ENCODE data around the gene CAP2.
A peak's percentile ranks its signal among the peaks of the same experiment; 100 is the strongest.

CAP2 gene

GRCh38 chr6:17365961-17366360 is 27.4 kb upstream of the CAP2 start:
- H3K4me1 ChIP-seq (ENCODE audit: control insufficient read depth, insufficient read depth, low read length, poor library complexity, severe bottlenecking) = no peaks in the 10 kb centered on the region
- H3K4me3 ChIP-seq (ENCODE audit: extremely low read depth, insufficient read depth, low read length, poor library complexity, severe bottlenecking) = no peak overlapping the region
- peaks cover 11% of the 10 kb centered on the region for H3K9me3 ChIP-seq (ENCODE audit: control insufficient read depth, low read length)
- H3K27ac ChIP-seq (ENCODE audit: low read depth, low read length, severe bottlenecking) = no peak overlapping the region
- no peaks in the 10 kb centered on the region for H3K36me3 ChIP-seq (ENCODE audit: control insufficient read depth, insufficient read depth, low read length)

DNA sequence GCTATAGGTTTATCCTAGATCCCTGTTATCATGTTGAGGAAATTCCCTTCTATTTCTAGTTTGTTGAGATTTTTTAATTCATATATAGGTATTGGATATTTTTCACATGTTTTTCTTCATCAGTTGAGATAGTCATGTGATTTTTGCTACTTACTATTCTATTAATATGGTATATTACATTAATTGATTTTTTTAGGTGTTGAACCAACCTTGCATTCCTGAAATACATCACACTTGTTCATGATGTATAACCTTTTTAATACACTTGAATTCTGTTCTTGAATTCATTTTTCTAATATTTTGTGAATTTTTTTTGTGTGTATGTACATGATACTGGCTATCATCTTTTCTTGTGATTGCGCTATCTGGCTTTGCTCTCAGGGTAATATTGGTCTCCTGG is 25.5 kb upstream of the CAP2 start:
- H3K4me3 ChIP-seq (ENCODE audit: extremely low read depth, insufficient read depth, low read length, poor library complexity, severe bottlenecking) = no peak overlapping the region
- H3K27ac ChIP-seq (ENCODE audit: low read depth, low read length, severe bottlenecking) = no peak overlapping the region
- H3K4me1 ChIP-seq (ENCODE audit: control insufficient read depth, insufficient read depth, low read length, poor library complexity, severe bottlenecking) = no peaks in the 10 kb centered on the region
- peaks cover 11% of the 10 kb centered on the region for H3K9me3 ChIP-seq (ENCODE audit: control insufficient read depth, low read length)
- no CpG with 5 or more reads among the region's 1 CpG for WGBS, 2 experiments (ENCODE audit: insufficient coverage in 2 of 2)
- H3K36me3 ChIP-seq (ENCODE audit: control insufficient read depth, insufficient read depth, low read length) = no peaks in the 10 kb centered on the region

- Histone ChIP-seq H3K4me1 (ENCODE audit: control insufficient read depth, insufficient read depth, low read length, poor library complexity, severe bottlenecking) (peaks cover 11% of the 10 kb centered on the region), H3K27ac (ENCODE audit: low read depth, low read length, severe bottlenecking) (peak overlapping the region; percentile 23), H3K36me3 (ENCODE audit: control insufficient read depth, insufficient read depth, low read length) (no peaks in the 10 kb centered on the region), H3K4me3 (ENCODE audit: extremely low read depth, insufficient read depth, low read length, poor library complexity, severe bottlenecking) (no peak overlapping the region), H3K9me3 (ENCODE audit: control insufficient read depth, low read length) (no peaks in the 10 kb centered on the region)
- 80 to 94% methylated on average over 3 to 4 of the region's 7 CpGs for WGBS, 2 experiments (ENCODE audit: insufficient coverage in 2 of 2)
Measured at GRCh38 chr6:17381424-17382147, 11.8 kb upstream of the CAP2 start.

- H3K27ac ChIP-seq (ENCODE audit: low read depth, low read length, severe bottlenecking) = no peak overlapping the region
- 80 to 95% methylated on average over 5 to 6 of the region's 7 CpGs for WGBS, 2 experiments (ENCODE audit: insufficient coverage in 2 of 2)
- H3K4me1 ChIP-seq (ENCODE audit: control insufficient read depth, insufficient read depth, low read length, poor library complexity, severe bottlenecking) = peaks cover 11% of the 10 kb centered on the region
Measured at GRCh38 chr6:17385660-17386059, 7.7 kb upstream of the CAP2 start.

GRCh38 chr6:17388365-17388764 is 5.0 kb upstream of the CAP2 start:
- Histone ChIP-seq H3K4me3 (ENCODE audit: extremely low read depth, insufficient read depth, low read length, poor library complexity, severe bottlenecking) (no peak overlapping the region), H3K4me1 (ENCODE audit: control insufficient read depth, insufficient read depth, low read length, poor library complexity, severe bottlenecking) (peaks cover 14% of the 10 kb centered on the region), H3K9me3 (ENCODE audit: control insufficient read depth, low read length) (no peaks in the 10 kb centered on the region), H3K27ac (ENCODE audit: low read depth, low read length, severe bottlenecking) (no peak overlapping the region), H3K36me3 (ENCODE audit: control insufficient read depth, insufficient read depth, low read length) (no peaks in the 10 kb centered on the region)
- 86 to 100% methylated on average over 1 to 3 of the region's 3 CpGs for WGBS, 2 experiments (ENCODE audit: insufficient coverage in 2 of 2)

More at GRCh38 chr6:17385660-17386059, 7.7 kb upstream of the CAP2 start:
- Histone ChIP-seq H3K9me3 (ENCODE audit: control insufficient read depth, low read length) (no peaks in the 10 kb centered on the region), H3K36me3 (ENCODE audit: control insufficient read depth, insufficient read depth, low read length) (no peaks in the 10 kb centered on the region), H3K4me3 (ENCODE audit: extremely low read depth, insufficient read depth, low read length, poor library complexity, severe bottlenecking) (no peak overlapping the region)

GRCh38 chr6:17389274-17389847 is 4.0 kb upstream of the CAP2 start:
- H3K27ac ChIP-seq (ENCODE audit: low read depth, low read length, severe bottlenecking) = no peak overlapping the region
- H3K36me3 ChIP-seq (ENCODE audit: control insufficient read depth, insufficient read depth, low read length) = no peaks in the 10 kb centered on the region
- H3K4me3 ChIP-seq (ENCODE audit: extremely low read depth, insufficient read depth, low read length, poor library complexity, severe bottlenecking) = no peak overlapping the region
- WGBS, 2 experiments (ENCODE audit: insufficient coverage in 2 of 2) = no CpG with 5 or more reads among the region's 4 CpGs
- H3K4me1 ChIP-seq (ENCODE audit: control insufficient read depth, insufficient read depth, low read length, poor library complexity, severe bottlenecking) = peaks cover 14% of the 10 kb centered on the region
- no peaks in the 10 kb centered on the region for H3K9me3 ChIP-seq (ENCODE audit: control insufficient read depth, low read length)

DNA sequence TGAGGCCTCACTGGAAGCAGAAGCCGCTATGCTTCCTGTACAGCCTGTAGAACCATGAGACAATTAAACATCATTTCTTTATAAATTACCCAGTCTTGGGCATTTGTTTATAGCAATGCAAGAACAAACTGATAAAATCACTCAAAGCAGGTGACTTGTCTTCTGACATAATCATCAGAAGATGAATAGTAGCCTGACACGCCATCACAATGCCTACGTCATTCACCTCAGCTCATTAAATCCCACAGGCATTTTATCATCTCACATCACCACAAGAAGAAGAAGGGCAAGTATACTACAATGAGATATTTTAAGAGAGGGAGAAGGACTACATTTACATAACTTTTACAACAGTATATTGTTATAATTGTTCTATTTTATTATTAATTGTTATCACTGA is 3.1 kb upstream of the CAP2 start:
- H3K4me3 ChIP-seq (ENCODE audit: extremely low read depth, insufficient read depth, low read length, poor library complexity, severe bottlenecking) = no peak overlapping the region
- no peak overlapping the region for H3K27ac ChIP-seq (ENCODE audit: low read depth, low read length, severe bottlenecking)
- peaks cover under 1% of the 10 kb centered on the region for H3K36me3 ChIP-seq (ENCODE audit: control insufficient read depth, insufficient read depth, low read length)
- 100% methylated on average over 1 of the region's 3 CpGs for WGBS, 2 experiments (ENCODE audit: insufficient coverage in 2 of 2)
- H3K9me3 ChIP-seq (ENCODE audit: control insufficient read depth, low read length) = no peaks in the 10 kb centered on the region
- peaks cover 14% of the 10 kb centered on the region for H3K4me1 ChIP-seq (ENCODE audit: control insufficient read depth, insufficient read depth, low read length, poor library complexity, severe bottlenecking)

DNA sequence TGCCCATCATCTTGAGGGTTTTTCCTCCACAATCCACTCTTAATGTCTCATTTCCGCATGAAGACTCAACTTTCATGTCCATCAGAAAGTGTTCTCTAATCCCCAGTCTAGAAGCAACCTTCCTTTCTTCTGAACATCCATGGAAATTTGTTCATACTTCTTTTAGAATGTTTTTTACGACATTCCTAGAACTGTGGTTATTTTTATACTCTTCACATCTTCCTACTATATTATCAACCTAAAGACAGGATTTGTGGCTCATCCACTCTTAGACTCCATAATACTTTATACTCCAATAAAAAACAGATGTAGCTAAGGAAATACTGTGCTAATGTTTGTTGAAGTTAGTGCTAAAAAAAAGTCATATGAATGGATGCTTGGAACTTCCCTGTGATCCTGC is 1.4 kb upstream of the CAP2 start:
- no peak overlapping the region for H3K4me3 ChIP-seq (ENCODE audit: extremely low read depth, insufficient read depth, low read length, poor library complexity, severe bottlenecking)
- H3K9me3 ChIP-seq (ENCODE audit: control insufficient read depth, low read length) = peaks cover 12% of the 10 kb centered on the region
- 88 to 100% methylated on average over 1 to 2 of the region's 2 CpGs for WGBS, 2 experiments (ENCODE audit: insufficient coverage in 2 of 2)
- peaks cover 8% of the 10 kb centered on the region for H3K4me1 ChIP-seq (ENCODE audit: control insufficient read depth, insufficient read depth, low read length, poor library complexity, severe bottlenecking)
- no peak overlapping the region for H3K27ac ChIP-seq (ENCODE audit: low read depth, low read length, severe bottlenecking)
- peaks cover 18% of the 10 kb centered on the region for H3K36me3 ChIP-seq (ENCODE audit: control insufficient read depth, insufficient read depth, low read length)

- WGBS, 2 experiments (ENCODE audit: insufficient coverage in 2 of 2) = 0 to 1% methylated on average over 17 to 36 of the region's 55 CpGs
- H3K9me3 ChIP-seq (ENCODE audit: control insufficient read depth, low read length) = peaks cover 13% of the 10 kb centered on the region
- H3K36me3 ChIP-seq (ENCODE audit: control insufficient read depth, insufficient read depth, low read length) = peaks cover 34% of the 10 kb centered on the region
- peaks cover 8% of the 10 kb centered on the region for H3K4me1 ChIP-seq (ENCODE audit: control insufficient read depth, insufficient read depth, low read length, poor library complexity, severe bottlenecking)
- H3K4me3 ChIP-seq (ENCODE audit: extremely low read depth, insufficient read depth, low read length, poor library complexity, severe bottlenecking) = peak overlapping the region; percentile 70
- H3K27ac ChIP-seq (ENCODE audit: low read depth, low read length, severe bottlenecking) = peak overlapping the region; percentile 96
Measured at GRCh38 chr6:17393892-17394631, 667 bp downstream of the CAP2 start.

- peaks cover 37% of the 10 kb centered on the region for H3K36me3 ChIP-seq (ENCODE audit: control insufficient read depth, insufficient read depth, low read length)
- peaks cover 13% of the 10 kb centered on the region for H3K9me3 ChIP-seq (ENCODE audit: control insufficient read depth, low read length)
- WGBS, 2 experiments (ENCODE audit: insufficient coverage in 2 of 2) = 67 to 83% methylated on average over 1 of the region's 1 CpG
- H3K27ac ChIP-seq (ENCODE audit: low read depth, low read length, severe bottlenecking) = no peak overlapping the region
- peaks cover 8% of the 10 kb centered on the region for H3K4me1 ChIP-seq (ENCODE audit: control insufficient read depth, insufficient read depth, low read length, poor library complexity, severe bottlenecking)
- H3K4me3 ChIP-seq (ENCODE audit: extremely low read depth, insufficient read depth, low read length, poor library complexity, severe bottlenecking) = peak overlapping the region; percentile 70
Measured at GRCh38 chr6:17395112-17395511, 1.7 kb downstream of the CAP2 start.

- peaks cover 13% of the 10 kb centered on the region for H3K9me3 ChIP-seq (ENCODE audit: control insufficient read depth, low read length)
- no peak overlapping the region for H3K4me3 ChIP-seq (ENCODE audit: extremely low read depth, insufficient read depth, low read length, poor library complexity, severe bottlenecking)
- peaks cover 46% of the 10 kb centered on the region for H3K36me3 ChIP-seq (ENCODE audit: control insufficient read depth, insufficient read depth, low read length)
- H3K4me1 ChIP-seq (ENCODE audit: control insufficient read depth, insufficient read depth, low read length, poor library complexity, severe bottlenecking) = peaks cover 8% of the 10 kb centered on the region
- no peak overlapping the region for H3K27ac ChIP-seq (ENCODE audit: low read depth, low read length, severe bottlenecking)
- 96 to 100% methylated on average over 3 of the region's 3 CpGs for WGBS, 2 experiments (ENCODE audit: insufficient coverage in 2 of 2)
Measured at GRCh38 chr6:17396256-17396655, 2.9 kb downstream of the CAP2 start.

Measured in mesodermal cell (in vitro differentiated cells).